GM12878 (cell line): ENCODE results near the gene CNDP1. TPM values are rescaled to one million over a fixed set of nuclear protein-coding genes. Genes with fewer than 3 reads are reported as not detected.

Experiments used
- CHD2 ChIP-seq: IDR thresholded peaks from 2 replicates; pipeline ENCODE4 v1.6.1; 2011; ENCODE audit warnings: low read depth, low read length, improper control_type of control experiment, borderline replicate concordance
- EGR1 ChIP-seq, 2 experiments: IDR thresholded peaks; 1 replicate in 1 of 2; 2 replicates in 1 of 2; pipeline ENCODE4 v1.6.1; 2011 to 2012; ENCODE audit warnings: low read depth in 2 of 2, low read length in 2 of 2, borderline replicate concordance in 1 of 2, mild to moderate bottlenecking in 1 of 2, moderate library complexity in 1 of 2
- EP300 ChIP-seq, 2 experiments: fragments of 150-350 bp in 1 of 2; IDR thresholded peaks; 2 replicates each; pipeline ENCODE4 v1.6.1; 2011 to 2012; ENCODE audit warnings: low read depth in 2 of 2, low read length in 2 of 2, borderline replicate concordance in 1 of 2, improper control_type of control experiment in 1 of 2, inconsistent platforms in 1 of 2; ENCODE audit not compliant: control insufficient read depth in 1 of 2
- ESRRA ChIP-seq: IDR thresholded peaks from 2 replicates; pipeline ENCODE4 v1.6.1; 2012; ENCODE audit warnings: mild to moderate bottlenecking, low read length, improper control_type of control experiment
- EZH2 ChIP-seq: IDR thresholded peaks from 2 replicates; pipeline ENCODE4 v1.6.1; 2012; ENCODE audit warnings: low read depth, mild to moderate bottlenecking, control low read depth, inconsistent platforms, low read length, borderline replicate concordance; ENCODE audit not compliant: control insufficient read depth
- GATAD2B ChIP-seq: fragments of 450-650 bp; conservative IDR thresholded peaks from 2 replicates; pipeline ENCODE4 v1.6.1; 2017; ENCODE audit warnings: low read depth, mild to moderate bottlenecking, moderate library complexity
- HDAC2 ChIP-seq: fragments of 200-600 bp; sonication (generic); IDR thresholded peaks from 2 replicates; pipeline ENCODE4 v1.6.1; 2017
- HDGF ChIP-seq: fragments of 450-650 bp; IDR thresholded peaks from 2 replicates; pipeline ENCODE4 v1.6.1; 2016; ENCODE audit warnings: antibody characterized with exemption
- IKZF2 ChIP-seq, 2 experiments: fragments of 450-650 bp; IDR thresholded peaks; 2 replicates each; pipeline ENCODE4 v1.6.1; 2017; ENCODE audit warnings: mild to moderate bottlenecking in 2 of 2, moderate library complexity in 2 of 2
- IRF4 ChIP-seq: IDR thresholded peaks from 2 replicates; pipeline ENCODE4 v1.6.1; 2011; ENCODE audit warnings: low read depth, low read length
- JUND ChIP-seq: IDR thresholded peaks from 2 replicates; pipeline ENCODE4 v1.6.1; 2012; ENCODE audit warnings: low read depth, mild to moderate bottlenecking, low read length, improper control_type of control experiment, moderate library complexity
- MEF2A ChIP-seq: IDR thresholded peaks from 2 replicates; pipeline ENCODE4 v1.6.1; 2011; ENCODE audit warnings: low read depth, mild to moderate bottlenecking, low read length, moderate library complexity; ENCODE audit not compliant: insufficient read depth
- MYB ChIP-seq: fragments of 150-350 bp; IDR thresholded peaks from 2 replicates; pipeline ENCODE4 v1.6.1; 2014; ENCODE audit warnings: mild to moderate bottlenecking, low read depth, low read length, borderline replicate concordance
- MYC ChIP-seq: IDR thresholded peaks from 2 replicates; pipeline ENCODE4 v1.6.1; 2011; ENCODE audit warnings: mild to moderate bottlenecking, low read length, moderate library complexity, inconsistent platforms; ENCODE audit not compliant: insufficient read depth, insufficient replicate concordance, insufficient read length, severe bottlenecking
- PKNOX1 ChIP-seq: fragments of 450-650 bp; IDR thresholded peaks from 2 replicates; pipeline ENCODE4 v1.6.1; 2016; ENCODE audit warnings: mild to moderate bottlenecking
- POLR2AphosphoS2 ChIP-seq: IDR thresholded peaks from 2 replicates; pipeline ENCODE4 v1.6.1; 2011; ENCODE audit warnings: low read depth, mild to moderate bottlenecking, low read length, improper control_type of control experiment, moderate library complexity
- POLR2AphosphoS5 ChIP-seq: IDR thresholded peaks from 2 replicates; pipeline ENCODE4 v1.6.1; 2011; ENCODE audit warnings: mild to moderate bottlenecking, low read length, inconsistent platforms
- RAD51 ChIP-seq: fragments of 450-650 bp; IDR thresholded peaks from 2 replicates; pipeline ENCODE4 v1.6.1; 2016; ENCODE audit warnings: moderate library complexity, mild to moderate bottlenecking, inconsistent platforms
- SMAD1 ChIP-seq: fragments of 450-650 bp; IDR thresholded peaks from 2 replicates; pipeline ENCODE4 v1.6.1; 2018; ENCODE audit warnings: mild to moderate bottlenecking, low read depth; ENCODE audit not compliant: partially characterized antibody
- SP1 ChIP-seq: IDR thresholded peaks from one replicate; pipeline ENCODE4 v1.6.1; 2011; ENCODE audit warnings: low read depth, low read length
- STAT1 ChIP-seq: fragments of 450-650 bp; conservative IDR thresholded peaks from 2 replicates; pipeline ENCODE4 v1.6.1; 2014; ENCODE audit warnings: antibody characterized with exemption, mild to moderate bottlenecking
- TARDBP ChIP-seq: IDR thresholded peaks from 2 replicates; pipeline ENCODE4 v1.6.1; 2016; ENCODE audit warnings: borderline replicate concordance
- USF1 ChIP-seq: IDR thresholded peaks from 2 replicates; pipeline ENCODE4 v1.6.1; 2011; ENCODE audit warnings: borderline replicate concordance, low read depth, mild to moderate bottlenecking, moderate library complexity, mixed read lengths, low read length; ENCODE audit not compliant: insufficient read depth; ENCODE audit errors: extremely low read length
- WRNIP1 ChIP-seq: IDR thresholded peaks from 2 replicates; pipeline ENCODE4 v1.6.1; 2011; ENCODE audit warnings: low read depth, low read length, improper control_type of control experiment, borderline replicate concordance
- polyA plus RNA-seq, 11 experiments: library from polyadenylated mRNA; depleted of rRNA in 4 of 11; unstranded in 6 of 11; stranded (reverse) in 5 of 11; fragments of >200 nt; fragmentation: Nextera tagmentation in 4 of 11; fragmentation: Illumina TruSeq in 1 of 11; extraction: Ambion mirVana in 4 of 11; extraction: Trizol in 1 of 11; gene quantifications; 1 replicate in 1 of 11; 2 replicates in 10 of 11; pipeline versions ENCODE4 v1.2.1 to v1.2.3, GENCODE V29; 2011 to 2016; ENCODE audit warnings: inconsistent platforms in 2 of 11, missing spikeins in 2 of 11, low read depth in 1 of 11
- total RNA-seq, 4 experiments: library from RNA; depleted of rRNA in 3 of 4; stranded (reverse); fragments of >200 nt in 3 of 4; fragmentation: Illumina TruSeq in 1 of 4; extraction: Trizol in 1 of 4; gene quantifications; 2 replicates each; pipeline versions ENCODE4 v1.2.1 to v1.2.3, GENCODE V29; 2013 to 2021
- TF ChIP-seq, protein P1 (sequence below): IDR thresholded peaks from 2 replicates; pipeline ENCODE4 v1.6.1; 2011; ENCODE audit warnings: mild to moderate bottlenecking, low read depth, low read length, moderate library complexity; ENCODE audit not compliant: insufficient replicate concordance
- TF ChIP-seq, protein P2 (sequence below): fragments of 450-650 bp; IDR thresholded peaks from 2 replicates; pipeline ENCODE4 v1.6.1; 2017; ENCODE audit warnings: mild to moderate bottlenecking

CNDP1 gene
- total and polyA plus RNA-seq, 10 of the 15 experiments (the other 5 are each of a cell fraction or from before 2014, with no cell fraction given): 0.04 to 0.05 TPM; not detected in 8

GRCh38 chr18:74598350-74599001 is 64.2 kb downstream of the CNDP1 start (continued):
- TF ChIP-seq MYB (no peak), EP300 (IDR thresholded peaks at IDR 0.05; ENCODE audit: borderline replicate concordance in 1 of 2, control insufficient read depth in 1 of 2, low read depth in 2 of 2, low read length in 2 of 2) (no peak), RAD51 (no peak), TARDBP (no peak), GATAD2B (peak; percentile 83), EZH2 (no peak), IKZF2 (IDR thresholded peaks at IDR 0.05) (0 out of 4 replicates have a peak, but pooled peaks have one; percentile 21 to 25), PKNOX1 (no peak), EGR1 (IDR thresholded peaks at IDR 0.05; ENCODE audit: borderline replicate concordance in 1 of 2, low read depth in 2 of 2, low read length in 2 of 2) (peak in 1 of 2 experiments; percentile 75; a peak in 2 of 3 replicates), SP1 (peak; percentile 26), HDGF (0 out of 2 replicates have a peak, but pooled peaks have one; percentile 46), HDAC2 (no peak), IRF4 (no peak), MEF2A (no peak), JUND (no peak), USF1 (no peak), ESRRA (no peak), POLR2AphosphoS2 (no peak), SMAD1 (no peak), POLR2AphosphoS5 (no peak; the same call in 1 of the 2 replicates), WRNIP1 (no peak), STAT1 (no peak), MYC (no peak), CHD2 (no peak; the same call in 1 of the 2 replicates)
- TF ChIP-seq, protein P1, sequence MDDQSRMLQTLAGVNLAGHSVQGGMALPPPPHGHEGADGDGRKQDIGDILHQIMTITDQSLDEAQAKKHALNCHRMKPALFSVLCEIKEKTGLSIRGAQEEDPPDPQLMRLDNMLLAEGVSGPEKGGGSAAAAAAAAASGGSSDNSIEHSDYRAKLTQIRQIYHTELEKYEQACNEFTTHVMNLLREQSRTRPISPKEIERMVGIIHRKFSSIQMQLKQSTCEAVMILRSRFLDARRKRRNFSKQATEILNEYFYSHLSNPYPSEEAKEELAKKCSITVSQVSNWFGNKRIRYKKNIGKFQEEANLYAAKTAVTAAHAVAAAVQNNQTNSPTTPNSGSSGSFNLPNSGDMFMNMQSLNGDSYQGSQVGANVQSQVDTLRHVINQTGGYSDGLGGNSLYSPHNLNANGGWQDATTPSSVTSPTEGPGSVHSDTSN: no peak
- TF ChIP-seq, protein P2, sequence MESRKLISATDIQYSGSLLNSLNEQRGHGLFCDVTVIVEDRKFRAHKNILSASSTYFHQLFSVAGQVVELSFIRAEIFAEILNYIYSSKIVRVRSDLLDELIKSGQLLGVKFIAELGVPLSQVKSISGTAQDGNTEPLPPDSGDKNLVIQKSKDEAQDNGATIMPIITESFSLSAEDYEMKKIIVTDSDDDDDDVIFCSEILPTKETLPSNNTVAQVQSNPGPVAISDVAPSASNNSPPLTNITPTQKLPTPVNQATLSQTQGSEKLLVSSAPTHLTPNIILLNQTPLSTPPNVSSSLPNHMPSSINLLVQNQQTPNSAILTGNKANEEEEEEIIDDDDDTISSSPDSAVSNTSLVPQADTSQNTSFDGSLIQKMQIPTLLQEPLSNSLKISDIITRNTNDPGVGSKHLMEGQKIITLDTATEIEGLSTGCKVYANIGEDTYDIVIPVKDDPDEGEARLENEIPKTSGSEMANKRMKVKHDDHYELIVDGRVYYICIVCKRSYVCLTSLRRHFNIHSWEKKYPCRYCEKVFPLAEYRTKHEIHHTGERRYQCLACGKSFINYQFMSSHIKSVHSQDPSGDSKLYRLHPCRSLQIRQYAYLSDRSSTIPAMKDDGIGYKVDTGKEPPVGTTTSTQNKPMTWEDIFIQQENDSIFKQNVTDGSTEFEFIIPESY: no peak
